Coronary artery (tissue), 2 donors: ENCODE results near the gene SNX30.

Experiments
- DNase-seq: peaks from one replicate; pipeline ENCODE4 v3.0.0-alpha.2; 2017; ENCODE audit warnings: low spot score
- H3K27ac ChIP-seq, 2 donors: fragments of 200-600 bp; sonication (generic); one replicate each; pipeline ENCODE4 v1.5.1; 2016 to 2019
- H3K4me3 ChIP-seq: fragments of 200-600 bp; sonication (generic); 2 replicates; pipeline ENCODE4 v1.5.1; 2016; ENCODE audit warnings: mild to moderate bottlenecking, moderate library complexity
- CTCF ChIP-seq: fragments of 200-600 bp; sonication (generic); IDR thresholded peaks from one replicate; pipeline ENCODE4 v1.5.1; 2019; ENCODE audit warnings: antibody characterized with exemption

The SNX30 gene

GRCh38 chr9:112896131-112896530 lies 145.6 kb downstream of the SNX30 start:
- DNase-seq: no peak
- Histone ChIP-seq H3K27ac (no peak overlapping the region), H3K4me3 (no peak overlapping the region)
- no peak for TF ChIP-seq CTCF

- DNase-seq: no peak
- H3K27ac ChIP-seq: no peak overlapping the region
- no peak overlapping the region for H3K4me3 ChIP-seq
- TF ChIP-seq CTCF: no peak
Measured at GRCh38 chr9:112898872-112899311, 148.3 kb downstream of the SNX30 start.

DNA sequence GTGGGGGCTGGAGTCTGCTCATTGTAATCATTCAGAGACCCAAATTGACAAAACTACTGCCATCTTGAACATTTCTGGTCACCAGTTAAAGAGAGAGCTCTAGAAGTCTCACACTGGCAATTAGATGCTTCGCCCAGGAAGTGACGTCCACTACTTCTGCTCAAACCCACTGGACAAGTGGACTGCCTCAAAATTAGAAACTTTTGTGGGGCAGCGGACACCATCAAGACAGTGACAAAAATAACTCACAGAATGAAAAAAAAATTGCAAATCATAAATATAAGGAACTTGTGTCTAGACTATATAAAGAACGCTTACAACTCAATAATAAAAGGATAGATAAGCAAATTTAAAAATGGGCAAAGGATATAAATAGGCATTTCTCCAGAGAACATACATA lies 149.9 kb downstream of the SNX30 start:
- no peak for TF ChIP-seq CTCF
- DNase-seq: no peak

GRCh38 chr9:112900901-112901300 lies 150.3 kb downstream of the SNX30 start:
- no peak for TF ChIP-seq CTCF
- Histone ChIP-seq H3K4me3 (no peak overlapping the region), H3K27ac (no peak overlapping the region)
- no peak for DNase-seq

More for the DNA sequence above, 149.9 kb downstream of the SNX30 start:
- Histone ChIP-seq H3K27ac (no peak overlapping the region), H3K4me3 (no peak overlapping the region)

- no peak for DNase-seq
- no peak overlapping the region for H3K4me3 ChIP-seq
- no peak for TF ChIP-seq CTCF
- H3K27ac ChIP-seq: no peak overlapping the region
Measured at GRCh38 chr9:112905084-112905483, 154.5 kb downstream of the SNX30 start.

DNA sequence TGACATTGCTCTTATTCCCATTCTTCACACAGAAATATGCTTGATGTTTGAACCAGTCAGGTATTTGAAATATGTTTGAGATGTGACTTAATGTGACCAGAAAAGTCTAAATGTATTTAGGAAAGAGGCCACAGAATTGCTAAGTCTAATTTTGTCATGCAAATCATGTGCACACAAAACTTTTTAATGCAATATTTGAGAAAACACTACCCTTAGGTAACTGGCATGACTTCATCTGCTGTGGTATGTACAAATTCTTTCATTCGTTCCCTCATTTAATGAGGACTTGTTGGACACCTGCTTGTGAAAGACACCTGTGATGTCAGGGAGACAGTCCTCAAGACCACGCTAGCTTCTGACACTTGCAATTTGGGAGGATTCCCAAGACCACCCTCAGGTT lies 161.2 kb downstream of the SNX30 start:
- DNase-seq: no peak
- Histone ChIP-seq H3K27ac (no peak overlapping the region), H3K4me3 (no peak overlapping the region)
- no peak for TF ChIP-seq CTCF

GRCh38 chr9:112912636-112913035 lies 162.1 kb downstream of the SNX30 start:
- DNase-seq: no peak
- Histone ChIP-seq H3K27ac (no peak overlapping the region), H3K4me3 (no peak overlapping the region)
- TF ChIP-seq CTCF: no peak
